K562 (cell line): ENCODE results near the gene ENTPD5. TPM values are rescaled to one million over a fixed set of nuclear protein-coding genes. Genes with fewer than 3 reads are reported as not detected.

Experiments used
- ATAC-seq: fragments of 200-7000 bp; cut with Tn5 transposase; 3 replicates; pipeline ENCODE4 v1.9.1; 2020; ENCODE audit warnings: moderate library complexity
- BruUV-seq: library from RNA; stranded (reverse); fragments of 400-500 nt; replicated peaks from 2 replicates; lab custom pipeline; 2021; lab: Mats Ljungman, UMichigan
- CTCF ChIA-PET: fragments of 300-600 bp; formaldehyde crosslinking; extraction: SDS; loops from one replicate; lab custom pipeline; 2021; ENCODE audit warnings: low intra/inter-chr PET ratio; lab: Yijun Ruan, JAX
- POLR2A ChIA-PET: fragments of 300-600, 350-650 bp; sonication (Branson Sonifier 250); formaldehyde crosslinking; extraction: SDS; loops from one replicate; lab custom pipeline; 2021; ENCODE audit warnings: antibody characterized with exemption, inconsistent platforms; lab: Yijun Ruan, JAX
- DNase-seq, 4 experiments: peaks; one replicate each; pipeline versions ENCODE4 v3.0.0 to v3.0.0-alpha.2; 2011 to 2018; ENCODE audit warnings: low spot score in 3 of 4, mixed read lengths in 3 of 4; ENCODE audit errors: extremely low read depth in 1 of 4
- FAIRE-seq: peaks from 2 replicates; lab custom pipeline; 2011; peaks lifted over from hg19 to GRCh38; lab: Jason Lieb, UNC
- H2AFZ ChIP-seq: 2 replicates; pipeline ENCODE4 v1.6.0; 2011; ENCODE audit warnings: low read depth, low read length, control low read depth, inconsistent platforms
- H3K27ac ChIP-seq: fragments of 200-600 bp; 3 replicates; pipeline ENCODE4 v1.8.0; 2011; ENCODE audit warnings: low read depth, mild to moderate bottlenecking, control low read depth, inconsistent platforms, low read length, moderate library complexity, mixed read lengths; ENCODE audit errors: extremely low read depth
- H3K27me3 ChIP-seq, 2 experiments: fragments of 300-600 bp in 1 of 2; 2 replicates in 1 of 2; 3 replicates in 1 of 2; pipeline versions ENCODE4 v1.6.0 to v1.8.0; 2011; ENCODE audit warnings: inconsistent platforms in 2 of 2, low read length in 2 of 2, mild to moderate bottlenecking in 1 of 2, mixed read lengths in 1 of 2, moderate library complexity in 1 of 2; ENCODE audit not compliant: control insufficient read depth in 2 of 2, insufficient read depth in 2 of 2
- H3K36me3 ChIP-seq: fragments of 300-600 bp; 3 replicates; pipeline ENCODE4 v1.8.0; 2011; ENCODE audit warnings: mild to moderate bottlenecking, low read length, inconsistent platforms; ENCODE audit not compliant: control insufficient read depth, insufficient read depth
- H3K4me1 ChIP-seq, 2 experiments: fragments of 200-600 bp in 1 of 2; replicated peaks in 1 of 2; 2 replicates in 1 of 2; 3 replicates in 1 of 2; pipeline versions ENCODE4 v1.5.1 to v1.8.0; 2011; ENCODE audit warnings: inconsistent platforms in 2 of 2, low read length in 2 of 2, mild to moderate bottlenecking in 1 of 2, mixed read lengths in 1 of 2, moderate library complexity in 1 of 2; ENCODE audit not compliant: control insufficient read depth in 2 of 2, insufficient read depth in 2 of 2
- H3K4me2 ChIP-seq: 2 replicates; pipeline ENCODE4 v1.6.1; 2011; ENCODE audit warnings: low read length, control low read depth, inconsistent platforms, mixed read lengths; ENCODE audit not compliant: insufficient read depth
- H3K4me3 ChIP-seq: fragments of 200-600 bp; sonication (generic), shearing (Covaris generic); 2 replicates; pipeline ENCODE4 v1.5.1; 2016; ENCODE audit warnings: control low read depth, inconsistent platforms
- H3K79me2 ChIP-seq: fragments of 200-600 bp; 3 replicates; pipeline ENCODE4 v1.8.0; 2011; ENCODE audit warnings: low read length, inconsistent platforms; ENCODE audit not compliant: control insufficient read depth, insufficient read depth
- H3K9ac ChIP-seq, 2 experiments: 2 replicates each; pipeline versions ENCODE4 v1.6.0 to v1.6.1; 2011; ENCODE audit warnings: low read depth in 2 of 2, low read length in 2 of 2, control low read depth in 1 of 2, inconsistent platforms in 1 of 2, mild to moderate bottlenecking in 1 of 2, mixed read lengths in 1 of 2; ENCODE audit not compliant: insufficient read depth in 1 of 2
- H3K9me1 ChIP-seq: one replicate; pipeline ENCODE4 v1.6.0; 2011; ENCODE audit warnings: inconsistent platforms, mild to moderate bottlenecking, low read length, moderate library complexity; ENCODE audit not compliant: control insufficient read depth, insufficient read depth
- H3K9me3 ChIP-seq: replicated peaks from 2 replicates; pipeline ENCODE4 v1.5.1; 2011; ENCODE audit warnings: low read depth, low read length, inconsistent platforms; ENCODE audit not compliant: control insufficient read depth, insufficient read depth
- H4K20me1 ChIP-seq: replicated peaks from 2 replicates; pipeline ENCODE4 v1.6.1; 2011; ENCODE audit warnings: low read length, inconsistent platforms, mixed read lengths; ENCODE audit not compliant: control insufficient read depth, insufficient read depth
- ATF1 ChIP-seq, 2 experiments: fragments of 450-650 bp in 1 of 2; IDR thresholded peaks; 2 replicates each; pipeline ENCODE4 v1.6.1; 2016; ENCODE audit warnings: missing compliant biosample characterization in 1 of 2, missing genetic modification characterization in 1 of 2
- E2F3 ChIP-seq: fragments of 250-450 bp; sonication (Bioruptor Pico); IDR thresholded peaks from 2 replicates; pipeline ENCODE4 v1.4.0; 2020; ENCODE audit warnings: mild to moderate bottlenecking
- EHMT2 ChIP-seq: fragments of 450-650 bp; IDR thresholded peaks from 2 replicates; pipeline ENCODE4 v1.6.1; 2018; ENCODE audit warnings: antibody characterized with exemption
- MXI1 ChIP-seq: IDR thresholded peaks from 2 replicates; pipeline ENCODE4 v1.6.1; 2011; ENCODE audit warnings: low read depth, mild to moderate bottlenecking, improper control_type of control experiment, low read length
- PHF8 ChIP-seq: fragments of 200-600 bp; sonication (generic); IDR thresholded peaks from 2 replicates; pipeline ENCODE4 v1.6.1; 2012; ENCODE audit warnings: mixed run types, mild to moderate bottlenecking, inconsistent platforms, low read length, moderate library complexity, borderline replicate concordance
- POU5F1 ChIP-seq: fragments of 150-350 bp; IDR thresholded peaks from 2 replicates; pipeline ENCODE4 v1.6.1; 2014; ENCODE audit warnings: borderline replicate concordance, low read length, low read depth, mild to moderate bottlenecking; ENCODE audit not compliant: partially characterized antibody
- SIN3B ChIP-seq: fragments of 450-650 bp; IDR thresholded peaks from 2 replicates; pipeline ENCODE4 v1.6.1; 2017; ENCODE audit warnings: low read depth, mild to moderate bottlenecking, moderate library complexity
- SMAD1 ChIP-seq: fragments of 150-350 bp; IDR thresholded peaks from 2 replicates; pipeline ENCODE4 v1.6.1; 2014; ENCODE audit warnings: low read length, low read depth; ENCODE audit not compliant: partially characterized antibody
- U2AF1 ChIP-seq: fragments of 200-400 bp; formaldehyde crosslinking; optimal IDR thresholded peaks from 2 replicates; pipeline ENCODE3; 2017; ENCODE audit warnings: mild to moderate bottlenecking, low read depth, low read length, moderate library complexity
- ZNF143 ChIP-seq: sonication (generic); formaldehyde crosslinking; IDR thresholded peaks from 2 replicates; pipeline ENCODE4 v1.9.0; 2022; ENCODE audit warnings: mild to moderate bottlenecking, missing genetic modification reagents
- ZNF408 ChIP-seq: fragments of 250-450 bp; sonication (Bioruptor Pico); IDR thresholded peaks from 2 replicates; pipeline ENCODE4 v1.4.0; 2020; ENCODE audit warnings: low read depth, mild to moderate bottlenecking, moderate library complexity
- WGBS: fragments of 100-300 bp; shearing (Covaris generic); methylation state at CpG from one replicate; pipeline ENCODE4 v1.1.6; 2016; ENCODE audit warnings: low coverage, mixed read lengths; ENCODE audit not compliant: insufficient coverage; ENCODE audit errors: missing lambda C conversion rate; 5-methylcytosine and 5-hydroxymethylcytosine counted together
- in situ Hi-C: fragments of 300-500 bp; cut with MboI; formaldehyde crosslinking; loops from 4 replicates; pipeline ENCODE4 v1.15.0; 2018; ENCODE audit warnings: inconsistent platforms, mixed read lengths
- intact Hi-C: fragments of 100-400 bp; cut with micrococcal nuclease; formaldehyde crosslinking; loops from 2 replicates; pipeline ENCODE4 v1.14.2; 2022
- polyA plus RNA-seq, 8 experiments: library from polyadenylated mRNA; depleted of rRNA in 4 of 8; stranded (reverse) in 5 of 8; unstranded in 3 of 8; fragments of >200 nt; fragmentation: Nextera tagmentation in 2 of 8; fragmentation: Illumina TruSeq in 1 of 8; extraction: Ambion mirVana in 2 of 8; extraction: Trizol in 1 of 8; gene quantifications; 2 replicates each; pipeline versions ENCODE4 v1.2.1 to v1.2.3, GENCODE V29; 2011 to 2014; ENCODE audit warnings: inconsistent platforms in 1 of 8, missing spikeins in 1 of 8
- total RNA-seq, 7 experiments: library from RNA; depleted of rRNA in 6 of 7; stranded (reverse); fragments of >200 nt in 6 of 7; fragmentation: Illumina TruSeq in 2 of 7; extraction: Trizol in 2 of 7; gene quantifications; 2 replicates each; pipeline versions ENCODE4 v1.2.1 to v1.2.3, GENCODE V29; 2011 to 2021; ENCODE audit warnings: low replicate concordance in 1 of 7
- TF ChIP-seq, protein P1 (sequence below): sonication (generic); formaldehyde crosslinking; IDR thresholded peaks from 2 replicates; pipeline ENCODE4 v1.5.0; 2020; ENCODE audit warnings: missing genetic modification reagents
- TF ChIP-seq, protein P2 (sequence below): fragments of 450-650 bp; formaldehyde crosslinking; conservative IDR thresholded peaks from 2 replicates; pipeline ENCODE4 v1.4.0; 2022; ENCODE audit warnings: mild to moderate bottlenecking, missing genetic modification characterization
- TF ChIP-seq, protein P3 (sequence below): sonication (generic); formaldehyde crosslinking; IDR thresholded peaks from 2 replicates; pipeline ENCODE4 v1.8.1; 2022; ENCODE audit warnings: missing genetic modification reagents
- TF ChIP-seq, protein P4 (sequence below): fragments of 250-450 bp; sonication (Bioruptor Pico); IDR thresholded peaks from 2 replicates; pipeline ENCODE4 v1.5.0; 2022; ENCODE audit warnings: mild to moderate bottlenecking

Gene ENTPD5
- total and polyA plus RNA-seq, 9 of the 15 experiments (the other 6 are each of a cell fraction or from before 2014, with no cell fraction given), result 2.7 to 15.3 (median 10.3) TPM

DNA sequence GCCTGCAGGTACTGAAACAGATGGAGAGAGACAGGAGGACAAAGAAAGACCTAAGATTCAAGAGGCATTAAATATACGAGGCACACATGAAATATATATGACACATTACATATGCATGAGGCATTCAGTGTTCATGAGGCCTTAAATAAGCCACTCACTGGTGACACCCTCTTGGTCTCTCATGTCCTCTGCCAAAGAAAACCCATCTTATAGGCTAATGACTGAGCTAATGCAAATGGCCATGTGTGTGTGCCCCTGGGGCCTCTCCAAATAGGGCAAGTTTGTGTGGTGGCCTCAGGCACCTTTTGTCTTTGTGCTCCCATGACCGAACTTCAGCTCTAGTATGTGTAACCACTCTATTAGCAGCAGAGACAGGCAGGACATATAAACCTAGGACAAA, 50.2 kb downstream of the ENTPD5 start (continued):
- TF ChIP-seq, protein P1, sequence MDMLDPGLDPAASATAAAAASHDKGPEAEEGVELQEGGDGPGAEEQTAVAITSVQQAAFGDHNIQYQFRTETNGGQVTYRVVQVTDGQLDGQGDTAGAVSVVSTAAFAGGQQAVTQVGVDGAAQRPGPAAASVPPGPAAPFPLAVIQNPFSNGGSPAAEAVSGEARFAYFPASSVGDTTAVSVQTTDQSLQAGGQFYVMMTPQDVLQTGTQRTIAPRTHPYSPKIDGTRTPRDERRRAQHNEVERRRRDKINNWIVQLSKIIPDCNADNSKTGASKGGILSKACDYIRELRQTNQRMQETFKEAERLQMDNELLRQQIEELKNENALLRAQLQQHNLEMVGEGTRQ (CRISPR knock-in tag), result no peak

DNA sequence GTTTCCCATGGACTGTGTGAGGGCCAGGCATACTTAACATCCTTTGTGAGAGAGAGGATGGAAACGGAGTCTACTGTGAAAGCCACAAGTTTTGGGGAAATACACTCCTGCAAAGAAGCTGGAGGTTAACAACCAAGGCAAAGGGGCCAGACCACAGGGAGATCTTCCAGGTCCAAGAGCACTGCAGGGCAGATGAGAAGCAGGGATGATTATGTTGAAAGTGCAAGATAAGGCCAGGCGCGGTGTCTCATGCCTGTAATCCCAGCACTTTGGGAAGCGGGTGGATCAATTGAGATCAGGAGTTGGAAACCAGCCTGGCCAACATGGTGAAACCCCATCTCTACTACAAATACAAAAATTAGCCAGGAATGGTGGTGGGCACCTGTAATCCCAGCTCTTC, 53.9 kb downstream of the ENTPD5 start:
- H3K9me3 ChIP-seq, result no peaks in the 10 kb centered on the region
- no peak overlapping the region for H3K4me3 ChIP-seq
- ATAC-seq (no peak), DNase-seq (no peak), FAIRE-seq (no peak)
- in situ Hi-C loops, result no loop called here
- intact Hi-C loops, result no loop called here
- H2AFZ ChIP-seq, result no peak overlapping the region
- WGBS, result 75% methylated on average over 4 of the region's 4 CpGs
- no peaks in the 10 kb centered on the region for H4K20me1 ChIP-seq
- H3K36me3 ChIP-seq, result peaks cover 68% of the 10 kb centered on the region; the same call in 2 of the 3 replicates
- BruUV-seq, result no TSS peak
- H3K4me1 ChIP-seq, result no peaks in the 10 kb centered on the region
- H3K9me1 ChIP-seq, result no peaks in the 10 kb centered on the region
- H3K79me2 ChIP-seq, result no peaks in the 10 kb centered on the region
- no peak overlapping the region for H3K4me2 ChIP-seq
- TF ChIP-seq SMAD1 (no peak), U2AF1 (no peak), SIN3B (no peak), ZNF143 (no peak), POU5F1 (no peak), PHF8 (no peak), MXI1 (no peak), EHMT2 (no peak), ZNF408 (CRISPR knock-in tag) (no peak), ATF1 (CRISPR knock-in tag; IDR thresholded peaks at IDR 0.05) (no peak), ATF1 (tag; IDR thresholded peaks at IDR 0.05) (no peak), E2F3 (CRISPR knock-in tag) (no peak)
- TF ChIP-seq, protein P2, sequence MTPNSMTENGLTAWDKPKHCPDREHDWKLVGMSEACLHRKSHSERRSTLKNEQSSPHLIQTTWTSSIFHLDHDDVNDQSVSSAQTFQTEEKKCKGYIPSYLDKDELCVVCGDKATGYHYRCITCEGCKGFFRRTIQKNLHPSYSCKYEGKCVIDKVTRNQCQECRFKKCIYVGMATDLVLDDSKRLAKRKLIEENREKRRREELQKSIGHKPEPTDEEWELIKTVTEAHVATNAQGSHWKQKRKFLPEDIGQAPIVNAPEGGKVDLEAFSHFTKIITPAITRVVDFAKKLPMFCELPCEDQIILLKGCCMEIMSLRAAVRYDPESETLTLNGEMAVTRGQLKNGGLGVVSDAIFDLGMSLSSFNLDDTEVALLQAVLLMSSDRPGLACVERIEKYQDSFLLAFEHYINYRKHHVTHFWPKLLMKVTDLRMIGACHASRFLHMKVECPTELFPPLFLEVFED (CRISPR knock-in tag), result no peak
- TF ChIP-seq, protein P3, sequence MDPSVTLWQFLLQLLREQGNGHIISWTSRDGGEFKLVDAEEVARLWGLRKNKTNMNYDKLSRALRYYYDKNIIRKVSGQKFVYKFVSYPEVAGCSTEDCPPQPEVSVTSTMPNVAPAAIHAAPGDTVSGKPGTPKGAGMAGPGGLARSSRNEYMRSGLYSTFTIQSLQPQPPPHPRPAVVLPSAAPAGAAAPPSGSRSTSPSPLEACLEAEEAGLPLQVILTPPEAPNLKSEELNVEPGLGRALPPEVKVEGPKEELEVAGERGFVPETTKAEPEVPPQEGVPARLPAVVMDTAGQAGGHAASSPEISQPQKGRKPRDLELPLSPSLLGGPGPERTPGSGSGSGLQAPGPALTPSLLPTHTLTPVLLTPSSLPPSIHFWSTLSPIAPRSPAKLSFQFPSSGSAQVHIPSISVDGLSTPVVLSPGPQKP, result no peak
- TF ChIP-seq, protein P4, sequence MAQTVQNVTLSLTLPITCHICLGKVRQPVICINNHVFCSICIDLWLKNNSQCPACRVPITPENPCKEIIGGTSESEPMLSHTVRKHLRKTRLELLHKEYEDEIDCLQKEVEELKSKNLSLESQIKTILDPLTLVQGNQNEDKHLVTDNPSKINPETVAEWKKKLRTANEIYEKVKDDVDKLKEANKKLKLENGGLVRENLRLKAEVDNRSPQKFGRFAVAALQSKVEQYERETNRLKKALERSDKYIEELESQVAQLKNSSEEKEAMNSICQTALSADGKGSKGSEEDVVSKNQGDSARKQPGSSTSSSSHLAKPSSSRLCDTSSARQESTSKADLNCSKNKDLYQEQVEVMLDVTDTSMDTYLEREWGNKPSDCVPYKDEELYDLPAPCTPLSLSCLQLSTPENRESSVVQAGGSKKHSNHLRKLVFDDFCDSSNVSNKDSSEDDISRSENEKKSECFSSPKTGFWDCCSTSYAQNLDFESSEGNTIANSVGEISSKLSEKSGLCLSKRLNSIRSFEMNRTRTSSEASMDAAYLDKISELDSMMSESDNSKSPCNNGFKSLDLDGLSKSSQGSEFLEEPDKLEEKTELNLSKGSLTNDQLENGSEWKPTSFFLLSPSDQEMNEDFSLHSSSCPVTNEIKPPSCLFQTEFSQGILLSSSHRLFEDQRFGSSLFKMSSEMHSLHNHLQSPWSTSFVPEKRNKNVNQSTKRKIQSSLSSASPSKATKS (CRISPR knock-in tag), result no peak
- ChIA-PET CTCF (no interaction called here), POLR2A (interaction anchor here (0.6 kb wide), 1 partner anchor 359 kb away, joined by 4 read pairs; no protein-coding TSS in a partner anchor)
- H3K27ac ChIP-seq, result no peak overlapping the region
- H3K27me3 ChIP-seq, result no peaks in the 10 kb centered on the region
- no peak overlapping the region for H3K9ac ChIP-seq
